Transverse colon (tissue), 3 donors: ENCODE results near the gene NAALADL2.

Source experiments
- EP300 ChIP-seq: sonication (generic); formaldehyde crosslinking; IDR thresholded peaks from one replicate; pipeline ENCODE4 v1.6.1; 2017; ENCODE audit warnings: antibody characterized with exemption, low read depth
- POLR2A ChIP-seq: fragments of 450-650 bp; IDR thresholded peaks from one replicate; pipeline ENCODE4 v1.6.1; 2016; ENCODE audit warnings: antibody characterized with exemption, mild to moderate bottlenecking, moderate library complexity
- TF ChIP-seq, protein P1 (sequence below), 5 experiments: fragments of 200-600 bp in 3 of 5; fragments of 450-650 bp in 2 of 5; sonication (generic) in 3 of 5; IDR thresholded peaks; 1 replicate in 2 of 5; 2 replicates in 3 of 5; pipeline ENCODE4 v1.5.1; 2016 to 2017; ENCODE audit warnings: antibody characterized with exemption in 5 of 5, inconsistent platforms in 3 of 5, mild to moderate bottlenecking in 2 of 5, moderate library complexity in 1 of 5

DNA sequence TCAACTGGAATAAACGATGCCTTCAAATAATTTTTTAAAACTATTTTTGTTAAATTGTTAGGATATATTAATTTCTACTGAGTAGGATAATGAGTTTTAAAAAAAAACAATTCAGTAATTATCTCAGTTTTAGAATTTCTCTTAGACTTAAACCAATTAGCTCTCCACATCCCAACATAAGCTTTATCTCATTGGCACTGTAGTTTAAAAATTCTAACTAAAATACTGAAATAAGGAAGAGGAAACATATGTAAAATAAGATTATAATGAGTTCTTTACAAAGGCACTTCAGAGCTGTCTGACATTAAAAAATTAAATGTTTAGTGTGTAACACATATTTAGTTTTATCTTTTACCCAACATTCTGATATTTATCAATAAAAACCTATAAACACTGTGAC, 558.3 kb downstream of the NAALADL2 start:
- TF ChIP-seq POLR2A (no peak), EP300 (no peak)
- TF ChIP-seq, protein P1, sequence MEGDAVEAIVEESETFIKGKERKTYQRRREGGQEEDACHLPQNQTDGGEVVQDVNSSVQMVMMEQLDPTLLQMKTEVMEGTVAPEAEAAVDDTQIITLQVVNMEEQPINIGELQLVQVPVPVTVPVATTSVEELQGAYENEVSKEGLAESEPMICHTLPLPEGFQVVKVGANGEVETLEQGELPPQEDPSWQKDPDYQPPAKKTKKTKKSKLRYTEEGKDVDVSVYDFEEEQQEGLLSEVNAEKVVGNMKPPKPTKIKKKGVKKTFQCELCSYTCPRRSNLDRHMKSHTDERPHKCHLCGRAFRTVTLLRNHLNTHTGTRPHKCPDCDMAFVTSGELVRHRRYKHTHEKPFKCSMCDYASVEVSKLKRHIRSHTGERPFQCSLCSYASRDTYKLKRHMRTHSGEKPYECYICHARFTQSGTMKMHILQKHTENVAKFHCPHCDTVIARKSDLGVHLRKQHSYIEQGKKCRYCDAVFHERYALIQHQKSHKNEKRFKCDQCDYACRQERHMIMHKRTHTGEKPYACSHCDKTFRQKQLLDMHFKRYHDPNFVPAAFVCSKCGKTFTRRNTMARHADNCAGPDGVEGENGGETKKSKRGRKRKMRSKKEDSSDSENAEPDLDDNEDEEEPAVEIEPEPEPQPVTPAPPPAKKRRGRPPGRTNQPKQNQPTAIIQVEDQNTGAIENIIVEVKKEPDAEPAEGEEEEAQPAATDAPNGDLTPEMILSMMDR (IDR thresholded peaks at IDR 0.05) = no peak
